Measurements from ENCODE around the gene GPR155. TPM values are rescaled to one million over a fixed set of nuclear protein-coding genes. Genes with fewer than 3 reads are reported as not detected.

The GPR155 gene
- total RNA-seq, 1 donor from 2014 or later, result 5.2 TPM

DNA sequence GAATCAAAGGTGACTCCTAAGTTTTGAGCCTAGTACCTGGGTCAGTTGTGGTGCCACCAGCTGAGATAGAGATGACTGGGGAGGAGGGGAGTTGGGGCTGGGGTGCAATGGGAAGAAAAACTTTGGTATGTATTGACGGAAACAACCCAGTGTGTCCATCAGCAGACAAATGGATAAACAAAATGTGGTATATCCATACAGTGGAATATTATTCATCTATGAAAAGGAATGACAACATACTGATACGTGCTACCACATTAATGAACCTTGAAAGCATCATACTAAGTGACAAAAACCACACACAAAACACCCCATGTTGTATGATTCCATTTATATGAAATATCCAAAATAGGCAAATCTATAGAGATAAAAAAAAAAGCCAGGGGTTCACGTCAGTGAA, 41.1 kb upstream of the GPR155 start:
- TF ChIP-seq CTCF (IDR thresholded peaks at IDR 0.05), result no peak

GRCh38 chr2:174527101-174527721, 40.4 kb upstream of the GPR155 start:
- Mint-ChIP-seq H3K27me3 (ENCODE audit: unreplicated experiment) (peaks cover 26% of the 10 kb centered on the region), H3K4me3 (ENCODE audit: unreplicated experiment) (no peak overlapping the region), H3K4me1 (ENCODE audit: unreplicated experiment) (peaks cover 7% of the 10 kb centered on the region), H3K27ac (ENCODE audit: unreplicated experiment) (no peak overlapping the region), H3K36me3 (ENCODE audit: unreplicated experiment) (peaks cover 2% of the 10 kb centered on the region), H3K9me3 (ENCODE audit: unreplicated experiment) (peaks cover 14% of the 10 kb centered on the region)
- DNase-seq (ENCODE audit: extremely low spot score, unreplicated experiment), result no peak
- TF ChIP-seq CTCF (IDR thresholded peaks at IDR 0.05), result no peak

More for the DNA sequence above, 41.1 kb upstream of the GPR155 start:
- Mint-ChIP-seq H3K9me3 (ENCODE audit: unreplicated experiment) (peaks cover 14% of the 10 kb centered on the region), H3K27ac (ENCODE audit: unreplicated experiment) (no peak overlapping the region), H3K36me3 (ENCODE audit: unreplicated experiment) (peaks cover 2% of the 10 kb centered on the region), H3K4me1 (ENCODE audit: unreplicated experiment) (peaks cover 9% of the 10 kb centered on the region), H3K4me3 (ENCODE audit: unreplicated experiment) (no peak overlapping the region), H3K27me3 (ENCODE audit: unreplicated experiment) (peaks cover 21% of the 10 kb centered on the region)
- no peak for DNase-seq (ENCODE audit: extremely low spot score, unreplicated experiment)

- DNase-seq (ENCODE audit: extremely low spot score, unreplicated experiment), result no peak
- no peak for TF ChIP-seq CTCF (IDR thresholded peaks at IDR 0.05)
- H3K36me3 Mint-ChIP-seq (ENCODE audit: unreplicated experiment), result peaks cover 2% of the 10 kb centered on the region
- peaks cover 14% of the 10 kb centered on the region for H3K9me3 Mint-ChIP-seq (ENCODE audit: unreplicated experiment)
- H3K27ac Mint-ChIP-seq (ENCODE audit: unreplicated experiment), result no peak overlapping the region
- no peak overlapping the region for H3K4me3 Mint-ChIP-seq (ENCODE audit: unreplicated experiment)
- H3K4me1 Mint-ChIP-seq (ENCODE audit: unreplicated experiment), result no peaks in the 10 kb centered on the region
- peaks cover 48% of the 10 kb centered on the region for H3K27me3 Mint-ChIP-seq (ENCODE audit: unreplicated experiment)
Measured at GRCh38 chr2:174524527-174524926, 37.7 kb upstream of the GPR155 start.

DNA sequence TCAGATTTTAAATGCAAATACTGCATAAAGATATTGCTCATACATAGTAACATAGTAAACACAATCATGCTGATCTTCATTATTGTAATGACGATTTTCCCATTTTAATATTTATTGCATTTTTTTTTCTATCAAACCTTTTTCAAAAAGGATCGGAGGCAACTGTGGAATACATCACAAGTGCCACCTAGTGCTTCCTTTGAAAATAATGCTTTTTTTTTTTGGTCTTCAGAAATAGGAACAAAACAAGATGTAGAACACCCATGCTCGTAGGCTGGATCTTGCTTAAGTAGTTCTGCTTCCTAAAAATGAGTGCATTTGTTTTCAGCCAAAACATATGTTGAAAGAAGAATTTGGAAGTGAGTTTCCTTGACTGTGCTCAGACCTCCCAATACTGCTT, 35.7 kb upstream of the GPR155 start:
- Mint-ChIP-seq H3K9me3 (ENCODE audit: unreplicated experiment) (peaks cover 6% of the 10 kb centered on the region), H3K27me3 (ENCODE audit: unreplicated experiment) (peaks cover 54% of the 10 kb centered on the region), H3K27ac (ENCODE audit: unreplicated experiment) (no peak overlapping the region), H3K4me1 (ENCODE audit: unreplicated experiment) (no peaks in the 10 kb centered on the region), H3K4me3 (ENCODE audit: unreplicated experiment) (no peak overlapping the region), H3K36me3 (ENCODE audit: unreplicated experiment) (peaks cover 2% of the 10 kb centered on the region)
- DNase-seq (ENCODE audit: extremely low spot score, unreplicated experiment), result no peak
- peak; percentile 49 for TF ChIP-seq CTCF (IDR thresholded peaks at IDR 0.05)

- Mint-ChIP-seq H3K4me3 (ENCODE audit: unreplicated experiment) (no peak overlapping the region), H3K4me1 (ENCODE audit: unreplicated experiment) (no peaks in the 10 kb centered on the region)
Measured at GRCh38 chr2:174518395-174518794, 31.6 kb upstream of the GPR155 start.

More at GRCh38 chr2:174518395-174518794, 31.6 kb upstream of the GPR155 start:
- DNase-seq (ENCODE audit: extremely low spot score, unreplicated experiment), result no peak
- Mint-ChIP-seq H3K27me3 (ENCODE audit: unreplicated experiment) (peaks cover 54% of the 10 kb centered on the region), H3K9me3 (ENCODE audit: unreplicated experiment) (no peaks in the 10 kb centered on the region), H3K27ac (ENCODE audit: unreplicated experiment) (no peak overlapping the region), H3K36me3 (ENCODE audit: unreplicated experiment) (no peaks in the 10 kb centered on the region)
- TF ChIP-seq CTCF (IDR thresholded peaks at IDR 0.05), result no peak

Measured in osteocyte (in vitro differentiated cells).